ENCODE measurements around the gene KCNIP3. TPM values are rescaled to one million over a fixed set of nuclear protein-coding genes. Genes with fewer than 3 reads are reported as not detected.
"Not testable (repeated sequence)": the region's sequence is repeated elsewhere in the genome, so short reads cannot be mapped to it uniquely, and the experiment has no call there.

The KCNIP3 gene
- total RNA-seq, 1 donor from 2014 or later, result 7.2 TPM

GRCh38 chr2:95399061-95399460 is 101.9 kb downstream of the KCNIP3 start:
- no peak overlapping the region for H3K4me3 ChIP-seq (ENCODE audit: low read depth, low read length)
- no peak for TF ChIP-seq CTCF (IDR thresholded peaks at IDR 0.05; ENCODE audit: insufficient read depth, low read length, poor library complexity, severe bottlenecking)
- no peaks in the 10 kb centered on the region for H3K36me3 ChIP-seq (ENCODE audit: control insufficient read depth, insufficient read depth, low read length)
- no peak for DNase-seq (ENCODE audit: low read depth)
- no peaks in the 10 kb centered on the region for H3K27me3 ChIP-seq (ENCODE audit: control insufficient read depth, insufficient read depth, low read length)

GRCh38 chr2:95401480-95401879 is 104.3 kb downstream of the KCNIP3 start:
- Histone ChIP-seq H3K36me3 (ENCODE audit: control insufficient read depth, insufficient read depth, low read length) (no peaks in the 10 kb centered on the region), H3K27me3 (ENCODE audit: control insufficient read depth, insufficient read depth, low read length) (no peaks in the 10 kb centered on the region), H3K4me3 (ENCODE audit: low read depth, low read length) (peak overlapping the region; percentile 96)
- TF ChIP-seq CTCF (IDR thresholded peaks at IDR 0.05; ENCODE audit: insufficient read depth, low read length, poor library complexity, severe bottlenecking), result no peak
- no peak for DNase-seq (ENCODE audit: low read depth)

- H3K4me3 ChIP-seq (ENCODE audit: low read depth, low read length), result peak overlapping the region; percentile 96
- not testable (repeated sequence) for H3K27me3 ChIP-seq (ENCODE audit: control insufficient read depth, insufficient read depth, low read length); H3K36me3 ChIP-seq (ENCODE audit: control insufficient read depth, insufficient read depth, low read length); DNase-seq (ENCODE audit: low read depth)
Measured at GRCh38 chr2:95402004-95402369, 104.8 kb downstream of the KCNIP3 start.

- DNase-seq (ENCODE audit: low read depth), result no peak
- Histone ChIP-seq H3K27me3 (ENCODE audit: control insufficient read depth, insufficient read depth, low read length) (no peaks in the 10 kb centered on the region), H3K36me3 (ENCODE audit: control insufficient read depth, insufficient read depth, low read length) (no peaks in the 10 kb centered on the region), H3K4me3 (ENCODE audit: low read depth, low read length) (peak within 1 kb of the TSS; percentile 96)
- TF ChIP-seq CTCF (IDR thresholded peaks at IDR 0.05; ENCODE audit: insufficient read depth, low read length, poor library complexity, severe bottlenecking), result no peak
Measured at GRCh38 chr2:95402370-95403203, 105.4 kb downstream of the KCNIP3 start, which contains the start of gene FAHD2A. FAHD2A (plus strand) TSS chr2:95402708; CDS start chr2:95405559, 2,851 bp downstream.

GRCh38 chr2:95403204-95403721 is 106.1 kb downstream of the KCNIP3 start:
- H3K4me3 ChIP-seq (ENCODE audit: low read depth, low read length), result peak overlapping the region; percentile 96
- not testable (repeated sequence) for H3K36me3 ChIP-seq (ENCODE audit: control insufficient read depth, insufficient read depth, low read length); H3K27me3 ChIP-seq (ENCODE audit: control insufficient read depth, insufficient read depth, low read length); DNase-seq (ENCODE audit: low read depth)
- TF ChIP-seq CTCF (IDR thresholded peaks at IDR 0.05; ENCODE audit: insufficient read depth, low read length, poor library complexity, severe bottlenecking), result peak; percentile 45

- H3K36me3 ChIP-seq (ENCODE audit: control insufficient read depth, insufficient read depth, low read length); H3K27me3 ChIP-seq (ENCODE audit: control insufficient read depth, insufficient read depth, low read length); DNase-seq (ENCODE audit: low read depth); H3K4me3 ChIP-seq (ENCODE audit: low read depth, low read length): not testable (repeated sequence)
Measured at GRCh38 chr2:95403824-95404223, 106.7 kb downstream of the KCNIP3 start.

GRCh38 chr2:95404676-95405075 is 107.5 kb downstream of the KCNIP3 start:
- not testable (repeated sequence) for H3K4me3 ChIP-seq (ENCODE audit: low read depth, low read length); H3K36me3 ChIP-seq (ENCODE audit: control insufficient read depth, insufficient read depth, low read length); H3K27me3 ChIP-seq (ENCODE audit: control insufficient read depth, insufficient read depth, low read length); DNase-seq (ENCODE audit: low read depth)

- not testable (repeated sequence) for H3K36me3 ChIP-seq (ENCODE audit: control insufficient read depth, insufficient read depth, low read length); H3K4me3 ChIP-seq (ENCODE audit: low read depth, low read length); DNase-seq (ENCODE audit: low read depth); H3K27me3 ChIP-seq (ENCODE audit: control insufficient read depth, insufficient read depth, low read length)
Measured at GRCh38 chr2:95411239-95411638, 114.1 kb downstream of the KCNIP3 start.

Measured in kidney epithelial cell (primary cell).